Suprapubic skin (tissue), 4 donors: ENCODE measurements around the gene MED25.

Experiments used
- POLR2A ChIP-seq, 2 donors: fragments of 450-650 bp; IDR thresholded peaks; one replicate each; pipeline ENCODE4 v1.6.1; 2017; ENCODE audit warnings: antibody characterized with exemption in 2 of 2, mild to moderate bottlenecking in 2 of 2, moderate library complexity in 2 of 2
- POLR2AphosphoS5 ChIP-seq, 3 donors: sonication (generic); formaldehyde crosslinking; IDR thresholded peaks; one replicate each; pipeline ENCODE4 v1.6.1; 2017; ENCODE audit warnings: antibody characterized with exemption in 3 of 3
- TF ChIP-seq, protein P1 (sequence below), 2 donors: fragments of 200-600 bp in 1 of 2; fragments of 450-650 bp in 1 of 2; sonication (generic) in 1 of 2; IDR thresholded peaks; one replicate each; pipeline ENCODE4 v1.5.1; 2016 to 2019; ENCODE audit warnings: antibody characterized with exemption in 2 of 2, mild to moderate bottlenecking in 1 of 2, moderate library complexity in 1 of 2

DNA sequence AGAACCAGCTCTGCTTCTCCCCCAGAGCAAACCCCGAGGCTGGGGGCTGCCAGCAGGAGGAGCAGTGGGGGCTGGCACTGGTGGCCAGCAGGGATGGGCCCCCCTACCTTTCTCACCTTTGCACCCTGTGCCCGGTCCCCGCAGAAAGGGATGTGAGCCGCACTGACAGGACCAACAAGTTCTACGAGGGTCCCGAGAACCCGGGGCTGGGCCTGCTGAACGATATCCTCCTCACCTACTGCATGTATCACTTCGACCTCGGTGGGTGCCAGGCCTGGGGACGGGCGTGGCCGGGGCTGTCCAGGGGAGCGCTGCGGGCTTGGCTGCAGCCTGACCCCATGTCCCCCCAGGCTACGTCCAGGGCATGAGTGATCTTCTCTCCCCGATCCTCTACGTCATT lies 66.0 kb downstream of the MED25 start:
- TF ChIP-seq POLR2AphosphoS5 (IDR thresholded peaks at IDR 0.05) (no peak), POLR2A (IDR thresholded peaks at IDR 0.05) (no peak)
- TF ChIP-seq, protein P1, sequence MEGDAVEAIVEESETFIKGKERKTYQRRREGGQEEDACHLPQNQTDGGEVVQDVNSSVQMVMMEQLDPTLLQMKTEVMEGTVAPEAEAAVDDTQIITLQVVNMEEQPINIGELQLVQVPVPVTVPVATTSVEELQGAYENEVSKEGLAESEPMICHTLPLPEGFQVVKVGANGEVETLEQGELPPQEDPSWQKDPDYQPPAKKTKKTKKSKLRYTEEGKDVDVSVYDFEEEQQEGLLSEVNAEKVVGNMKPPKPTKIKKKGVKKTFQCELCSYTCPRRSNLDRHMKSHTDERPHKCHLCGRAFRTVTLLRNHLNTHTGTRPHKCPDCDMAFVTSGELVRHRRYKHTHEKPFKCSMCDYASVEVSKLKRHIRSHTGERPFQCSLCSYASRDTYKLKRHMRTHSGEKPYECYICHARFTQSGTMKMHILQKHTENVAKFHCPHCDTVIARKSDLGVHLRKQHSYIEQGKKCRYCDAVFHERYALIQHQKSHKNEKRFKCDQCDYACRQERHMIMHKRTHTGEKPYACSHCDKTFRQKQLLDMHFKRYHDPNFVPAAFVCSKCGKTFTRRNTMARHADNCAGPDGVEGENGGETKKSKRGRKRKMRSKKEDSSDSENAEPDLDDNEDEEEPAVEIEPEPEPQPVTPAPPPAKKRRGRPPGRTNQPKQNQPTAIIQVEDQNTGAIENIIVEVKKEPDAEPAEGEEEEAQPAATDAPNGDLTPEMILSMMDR (IDR thresholded peaks at IDR 0.05) = no peak
